ENCODE measurements around the gene KCNMB2.

GRCh38 chr3:178568155-178568731 is 32.0 kb downstream of the KCNMB2 start:
- no peak for TF ChIP-seq CTCF (IDR thresholded peaks at IDR 0.05)
- no peak for TF ChIP-seq ZFX (IDR thresholded peaks at IDR 0.05; ENCODE audit: borderline replicate concordance)

Data from 22Rv1 (cell line).